NCI-H2227 treated with DMSO at 0.1 percent for 48 hours (cell line): ENCODE measurements around the gene NME9.
"Not testable (repeated sequence)": the region's sequence is repeated elsewhere in the genome, so short reads cannot be mapped to it uniquely, and the experiment has no call there.

Experiments
- DNase-seq: peaks from one replicate; lab custom pipeline; 2025; lab: John Stamatoyannopoulos, UW

The NME9 gene

GRCh38 chr3:138329127-138329983 lies at the start of gene NME9:
Gene NME9 (minus strand): TSS chr3:138329851. CDS start chr3:138329335, 516 bp downstream.
- DNase-seq, result peak; percentile 39

- no peak for DNase-seq
Measured at GRCh38 chr3:138378990-138379389, 49.3 kb upstream of the NME9 start.

GRCh38 chr3:138378331-138378730 lies 48.7 kb upstream of the NME9 start:
- no peak for DNase-seq

GRCh38 chr3:138377804-138378203 lies 48.2 kb upstream of the NME9 start:
- no peak for DNase-seq

GRCh38 chr3:138377212-138377611 lies 47.6 kb upstream of the NME9 start:
- not testable (repeated sequence) for DNase-seq

GRCh38 chr3:138376663-138377062 lies 47.0 kb upstream of the NME9 start:
- DNase-seq, result no peak

- DNase-seq, result no peak
Measured at GRCh38 chr3:138375447-138375846, 45.8 kb upstream of the NME9 start.

- DNase-seq, result no peak
Measured at GRCh38 chr3:138374573-138375134, 45.0 kb upstream of the NME9 start.

GRCh38 chr3:138373736-138374094 lies 44.1 kb upstream of the NME9 start:
- DNase-seq, result no peak

GRCh38 chr3:138373087-138373735 lies 43.6 kb upstream of the NME9 start:
- no peak for DNase-seq

- no peak for DNase-seq
Measured at GRCh38 chr3:138371070-138371965, 41.7 kb upstream of the NME9 start.

GRCh38 chr3:138370321-138370720 lies 40.7 kb upstream of the NME9 start:
- DNase-seq, result no peak

- no peak for DNase-seq
Measured at GRCh38 chr3:138369151-138369900, 39.7 kb upstream of the NME9 start.

GRCh38 chr3:138367911-138368310 lies 38.3 kb upstream of the NME9 start:
- no peak for DNase-seq

GRCh38 chr3:138367326-138367850 lies 37.7 kb upstream of the NME9 start:
- DNase-seq, result no peak

- no peak for DNase-seq
Measured at GRCh38 chr3:138366006-138366759, 36.5 kb upstream of the NME9 start.

- no peak for DNase-seq
Measured at GRCh38 chr3:138365253-138365555, 35.6 kb upstream of the NME9 start.

- DNase-seq, result no peak
Measured at GRCh38 chr3:138364356-138365252, 35.0 kb upstream of the NME9 start.

- no peak for DNase-seq
Measured at GRCh38 chr3:138363322-138363721, 33.7 kb upstream of the NME9 start.

GRCh38 chr3:138362538-138362937 lies 32.9 kb upstream of the NME9 start:
- DNase-seq, result no peak
